ENCODE results near the gene LGR5.
A peak's percentile ranks its signal among the peaks of the same experiment; 100 is the strongest.
"Not testable (repeated sequence)": the region's sequence is repeated elsewhere in the genome, so short reads cannot be mapped to it uniquely, and the experiment has no call there.

Gene LGR5

DNA sequence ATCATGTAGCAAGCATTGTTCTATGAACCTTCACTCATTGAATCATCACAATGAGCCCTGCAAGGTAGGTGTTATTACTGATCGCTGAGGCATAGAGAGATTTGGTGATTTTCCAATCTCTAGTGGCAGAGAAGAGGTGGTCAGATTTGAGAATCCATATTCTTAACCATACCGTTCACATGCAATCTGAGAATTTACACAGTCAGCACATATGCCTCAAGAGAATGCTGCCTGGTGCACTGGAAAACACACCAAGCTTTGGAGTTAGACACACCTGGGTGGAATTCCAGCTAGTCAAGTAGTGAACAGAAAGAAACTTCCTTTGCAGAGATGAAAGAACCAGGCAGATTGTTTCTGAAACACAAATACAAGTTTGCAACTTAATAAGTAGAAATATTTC, 94.1 kb downstream of the LGR5 start:
- no peak for TF ChIP-seq GATA1 (IDR thresholded peaks at IDR 0.05; ENCODE audit: low read depth, low read length)
- no peak for DNase-seq

- no peak for TF ChIP-seq GATA1 (IDR thresholded peaks at IDR 0.05; ENCODE audit: low read depth, low read length)
- no peak for TF ChIP-seq POLR2A (IDR thresholded peaks at IDR 0.05; ENCODE audit: low read length)
- no peak for DNase-seq
Observed at GRCh38 chr12:71536279-71536938, 96.8 kb downstream of the LGR5 start.

GRCh38 chr12:71536939-71537622, 97.5 kb downstream of the LGR5 start:
- TF ChIP-seq POLR2A (IDR thresholded peaks at IDR 0.05; ENCODE audit: low read length): no peak

DNA sequence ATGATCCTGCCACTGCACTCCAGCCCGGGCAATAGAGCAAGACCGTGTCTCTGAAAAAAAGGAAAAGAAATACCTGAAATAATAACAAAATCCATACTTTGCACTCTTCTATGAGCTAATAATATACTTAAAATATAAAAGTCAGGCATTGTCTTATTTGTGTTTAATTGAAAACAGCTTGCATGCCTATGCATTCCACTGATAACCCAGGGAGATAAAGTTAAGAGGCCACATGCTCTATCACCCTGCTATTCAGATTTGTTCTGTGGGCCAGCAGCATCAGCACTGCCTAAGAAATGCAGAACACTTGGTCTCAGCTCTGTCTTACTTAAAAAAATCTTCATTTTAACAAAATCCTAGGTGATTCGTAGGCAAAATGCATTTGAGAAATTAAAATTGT, 99.2 kb downstream of the LGR5 start:
- TF ChIP-seq POLR2A (IDR thresholded peaks at IDR 0.05; ENCODE audit: low read length) (no peak), GATA1 (IDR thresholded peaks at IDR 0.05; ENCODE audit: low read depth, low read length) (no peak)
- no peak for DNase-seq

More at GRCh38 chr12:71536939-71537622, 97.5 kb downstream of the LGR5 start:
- no peak for DNase-seq

DNA sequence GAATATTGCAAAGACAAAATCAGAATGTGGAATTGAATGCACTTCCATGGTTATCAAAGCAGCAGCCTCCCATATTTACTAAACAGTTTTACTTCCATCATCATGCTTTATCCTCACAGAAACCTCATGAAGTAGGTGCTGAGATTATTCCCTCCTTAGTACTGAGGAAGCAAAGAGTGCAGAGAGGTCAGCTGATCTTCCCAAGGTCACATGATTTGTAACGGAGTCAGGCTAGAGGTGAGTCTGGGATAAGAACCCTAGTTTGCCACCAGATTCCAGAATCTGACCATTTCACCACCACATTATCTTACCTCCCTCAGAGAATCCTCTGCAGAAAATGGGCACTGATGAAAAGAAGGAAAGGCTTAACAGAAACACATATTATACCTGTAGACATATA, 102.0 kb downstream of the LGR5 start:
- TF ChIP-seq POLR2A (IDR thresholded peaks at IDR 0.05; ENCODE audit: low read length) (no peak), GATA1 (IDR thresholded peaks at IDR 0.05; ENCODE audit: low read depth, low read length) (no peak)
- no peak for DNase-seq

DNA sequence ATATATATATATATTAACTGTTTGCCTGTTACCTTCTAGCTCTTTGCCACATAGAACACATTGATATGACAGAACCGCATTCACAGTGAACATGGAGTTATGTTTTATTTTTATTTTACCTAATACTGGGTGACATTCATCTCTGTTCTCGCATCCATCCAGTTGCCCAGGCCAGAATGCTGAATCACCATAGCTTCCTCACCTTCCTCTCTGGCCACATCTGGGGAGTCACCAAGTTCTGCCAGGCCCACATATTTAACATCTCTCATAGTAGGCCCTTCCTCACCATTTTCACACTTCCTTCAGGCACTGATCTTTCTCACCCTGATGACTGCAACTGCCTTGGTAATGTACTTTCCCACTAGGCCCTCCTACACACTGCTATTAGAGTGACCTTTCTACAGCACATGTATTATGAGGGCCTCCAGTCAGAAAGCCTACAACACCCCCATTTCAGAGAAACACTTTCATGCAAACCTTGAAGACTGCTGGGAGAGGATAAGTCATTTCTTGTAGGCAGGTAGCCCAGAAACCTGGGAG, 106.8 kb downstream of the LGR5 start:
- TF ChIP-seq POLR2A (IDR thresholded peaks at IDR 0.05; ENCODE audit: low read length) (no peak), GATA1 (IDR thresholded peaks at IDR 0.05; ENCODE audit: low read depth, low read length) (no peak)
- no peak for DNase-seq

GRCh38 chr12:71548893-71549292, 109.3 kb downstream of the LGR5 start:
- TF ChIP-seq POLR2A (IDR thresholded peaks at IDR 0.05; ENCODE audit: low read length): no peak
- TF ChIP-seq GATA1 (IDR thresholded peaks at IDR 0.05; ENCODE audit: low read depth, low read length): no peak
- no peak for DNase-seq

DNA sequence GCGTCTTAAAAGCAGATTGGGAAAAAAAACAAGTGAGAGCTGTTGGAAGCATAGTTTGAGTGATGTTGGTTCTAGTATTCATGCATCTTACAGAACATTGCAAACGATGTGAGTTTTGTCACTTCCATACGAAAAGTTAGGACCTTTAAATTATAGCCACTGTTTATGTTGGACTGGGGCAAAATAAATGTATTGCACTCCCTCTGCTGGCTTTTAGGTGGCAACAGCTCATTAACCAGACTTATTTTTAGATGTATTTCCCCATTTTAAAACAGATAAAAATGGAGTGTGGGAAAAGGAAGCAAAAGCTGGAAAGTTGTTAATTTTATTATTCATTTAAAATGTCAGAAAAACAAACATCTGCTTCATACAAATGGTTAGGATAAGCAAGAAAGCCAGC, 111.9 kb downstream of the LGR5 start:
- DNase-seq: peak in 1 of 2 experiments; percentile 6
- TF ChIP-seq POLR2A (IDR thresholded peaks at IDR 0.05; ENCODE audit: low read length) (no peak), GATA1 (IDR thresholded peaks at IDR 0.05; ENCODE audit: low read depth, low read length) (no peak)

GRCh38 chr12:71552728-71553501, 113.3 kb downstream of the LGR5 start:
- DNase-seq: no peak
- no peak for TF ChIP-seq GATA1 (IDR thresholded peaks at IDR 0.05; ENCODE audit: low read depth, low read length)
- TF ChIP-seq POLR2A (IDR thresholded peaks at IDR 0.05; ENCODE audit: low read length): no peak

- TF ChIP-seq POLR2A (IDR thresholded peaks at IDR 0.05; ENCODE audit: low read length) (no peak), GATA1 (IDR thresholded peaks at IDR 0.05; ENCODE audit: low read depth, low read length) (no peak)
- no peak for DNase-seq
Observed at GRCh38 chr12:71555191-71555590, 115.6 kb downstream of the LGR5 start.

DNA sequence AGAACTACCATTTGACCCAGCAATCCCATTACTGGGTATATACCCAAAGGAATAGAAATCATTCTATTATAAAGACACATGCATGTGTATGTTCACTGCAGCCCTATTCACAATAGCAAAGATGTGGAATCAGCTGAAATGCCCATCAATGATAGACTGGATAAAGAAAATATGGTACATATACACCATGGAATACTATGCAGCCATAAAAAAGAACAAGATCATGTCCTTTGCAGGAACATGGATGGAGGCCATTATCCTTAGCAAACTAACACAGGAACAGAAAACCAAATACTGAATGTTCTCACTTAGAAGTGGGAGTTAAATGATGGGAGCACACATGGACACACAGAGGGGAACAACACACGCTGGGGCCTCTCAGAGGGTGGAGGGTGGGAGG, 116.2 kb downstream of the LGR5 start:
- DNase-seq: not testable (repeated sequence)

DNA sequence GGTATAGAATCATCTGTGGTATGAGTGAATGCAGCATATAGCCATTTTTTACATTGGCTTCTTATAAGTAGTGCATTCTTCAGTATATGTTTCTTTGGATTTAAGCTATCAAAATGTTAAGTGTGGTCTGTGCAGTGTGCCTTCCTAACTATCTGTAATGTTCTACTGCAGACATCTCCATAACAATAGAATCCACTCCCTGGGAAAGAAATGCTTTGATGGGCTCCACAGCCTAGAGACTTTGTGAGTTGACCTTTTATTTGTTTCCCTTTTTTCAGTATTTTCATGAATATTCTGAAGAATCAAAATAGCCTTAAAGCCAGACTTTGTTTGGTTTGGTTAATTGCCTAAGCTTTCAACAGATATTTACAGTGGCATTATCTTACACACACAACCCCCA, 116.8 kb downstream of the LGR5 start:
- TF ChIP-seq GATA1 (IDR thresholded peaks at IDR 0.05; ENCODE audit: low read depth, low read length): no peak
- TF ChIP-seq POLR2A (IDR thresholded peaks at IDR 0.05; ENCODE audit: low read length): no peak
- DNase-seq: no peak

- DNase-seq: no peak
- TF ChIP-seq POLR2A (IDR thresholded peaks at IDR 0.05; ENCODE audit: low read length) (no peak), GATA1 (IDR thresholded peaks at IDR 0.05; ENCODE audit: low read depth, low read length) (no peak)
Observed at GRCh38 chr12:71556875-71557274, 117.3 kb downstream of the LGR5 start.

GRCh38 chr12:71558445-71558844, 118.8 kb downstream of the LGR5 start:
- no peak for TF ChIP-seq POLR2A (IDR thresholded peaks at IDR 0.05; ENCODE audit: low read length)
- no peak for TF ChIP-seq GATA1 (IDR thresholded peaks at IDR 0.05; ENCODE audit: low read depth, low read length)
- no peak for DNase-seq

All from erythroblast (primary cell).